HEK293T (cell line): ENCODE results near the gene TPMT.

ENCODE experiments used
- CTCF ChIA-PET: fragments of 350-600 bp; formaldehyde crosslinking; extraction: SDS; loops from one replicate; lab custom pipeline; 2021; ENCODE audit warnings: antibody characterized with exemption, inconsistent platforms; lab: Yijun Ruan, JAX
- POLR2A ChIA-PET: fragments of 350-600 bp; formaldehyde crosslinking; extraction: SDS; loops from one replicate; lab custom pipeline; 2020; ENCODE audit warnings: antibody characterized with exemption, inconsistent platforms; lab: Yijun Ruan, JAX
- DNase-seq: peaks from one replicate; pipeline ENCODE4 v3.0.0; 2012; ENCODE audit warnings: mixed read lengths; ENCODE audit errors: extremely low spot score
- ARNT ChIP-seq: fragments of 450-650 bp; IDR thresholded peaks from 2 replicates; pipeline ENCODE4 v1.6.1; 2017; ENCODE audit warnings: mild to moderate bottlenecking
- BHLHE40 ChIP-seq: fragments of 450-650 bp; IDR thresholded peaks from 2 replicates; pipeline ENCODE4 v1.6.1; 2016; ENCODE audit warnings: mild to moderate bottlenecking, moderate library complexity, borderline replicate concordance
- CTBP1 ChIP-seq: fragments of 450-650 bp; IDR thresholded peaks from 2 replicates; pipeline ENCODE4 v1.6.1; 2016; ENCODE audit warnings: borderline replicate concordance
- ELF4 ChIP-seq: fragments of 450-650 bp; IDR thresholded peaks from 2 replicates; pipeline ENCODE4 v1.6.1; 2017; ENCODE audit warnings: antibody characterized with exemption
- FOXA1 ChIP-seq: fragments of 450-650 bp; IDR thresholded peaks from 2 replicates; pipeline ENCODE4 v1.6.1; 2016; ENCODE audit warnings: mild to moderate bottlenecking
- FOXK2 ChIP-seq: fragments of 450-650 bp; IDR thresholded peaks from 2 replicates; pipeline ENCODE4 v1.6.1; 2016; ENCODE audit warnings: mild to moderate bottlenecking
- FOXM1 ChIP-seq: fragments of 450-650 bp; IDR thresholded peaks from 2 replicates; pipeline ENCODE4 v1.6.1; 2017; ENCODE audit warnings: mild to moderate bottlenecking, borderline replicate concordance
- HDGF ChIP-seq: fragments of 450-650 bp; IDR thresholded peaks from 2 replicates; pipeline ENCODE4 v1.6.1; 2017; ENCODE audit warnings: antibody characterized with exemption, borderline replicate concordance
- L3MBTL2 ChIP-seq: fragments of 450-650 bp; conservative IDR thresholded peaks from 2 replicates; pipeline ENCODE4 v1.6.1; 2016; ENCODE audit warnings: mild to moderate bottlenecking
- LEF1 ChIP-seq: fragments of 450-650 bp; IDR thresholded peaks from 2 replicates; pipeline ENCODE4 v1.6.1; 2017; ENCODE audit warnings: mild to moderate bottlenecking, borderline replicate concordance
- NFRKB ChIP-seq: fragments of 450-650 bp; IDR thresholded peaks from 2 replicates; pipeline ENCODE4 v1.6.1; 2016; ENCODE audit warnings: mild to moderate bottlenecking, moderate library complexity
- PKNOX1 ChIP-seq: fragments of 450-650 bp; IDR thresholded peaks from 2 replicates; pipeline ENCODE4 v1.6.1; 2016
- SP1 ChIP-seq: fragments of 450-650 bp; IDR thresholded peaks from 2 replicates; pipeline ENCODE4 v1.6.1; 2017
- SUZ12 ChIP-seq: fragments of 450-650 bp; IDR thresholded peaks from 2 replicates; pipeline ENCODE4 v1.6.1; 2016; ENCODE audit warnings: mild to moderate bottlenecking
- TARDBP ChIP-seq: fragments of 450-650 bp; IDR thresholded peaks from 2 replicates; pipeline ENCODE4 v1.6.1; 2016
- ZNF384 ChIP-seq: fragments of 450-650 bp; IDR thresholded peaks from 2 replicates; pipeline ENCODE4 v1.6.1; 2016

The TPMT gene

GRCh38 chr6:18154507-18155149 is at the start of gene TPMT:
TPMT (minus strand) TSS chr6:18155077; CDS start chr6:18149127, 5,950 bp downstream.
- CTCF ChIA-PET = interaction anchor here (0.5 to 0.7 kb wide), 2 partner anchors 44 to 336 kb away, joined by 3 to 4 read pairs; no protein-coding TSS in a partner anchor
- POLR2A ChIA-PET = interaction anchor here (0.6 to 1.3 kb wide), 3 partner anchors 14 to 1333 kb away, joined by 3 read pairs; no protein-coding TSS in a partner anchor
- DNase-seq = no peak
- TF ChIP-seq FOXK2 = no peak
- TF ChIP-seq NFRKB = no peak
- TF ChIP-seq CTBP1 = no peak
- no peak for TF ChIP-seq SUZ12
- no peak for TF ChIP-seq ZNF384
- TF ChIP-seq PKNOX1 = no peak
- no peak for TF ChIP-seq SP1
- TF ChIP-seq FOXM1 = no peak

GRCh38 chr6:18203786-18204185 is 48.9 kb upstream of the TPMT start:
- ChIA-PET CTCF (no interaction called here), POLR2A (no interaction called here)
- no peak for DNase-seq
- TF ChIP-seq HDGF (no peak), CTBP1 (no peak), SP1 (no peak), ARNT (no peak), FOXA1 (no peak), SUZ12 (no peak), PKNOX1 (no peak), FOXK2 (no peak), ZNF384 (no peak), L3MBTL2 (no peak), FOXM1 (no peak), NFRKB (no peak), LEF1 (no peak), TARDBP (no peak), BHLHE40 (no peak), ELF4 (no peak)

- DNase-seq = no peak
- ChIA-PET POLR2A (no interaction called here), CTCF (no interaction called here)
- TF ChIP-seq CTBP1 (no peak), TARDBP (no peak), L3MBTL2 (no peak), NFRKB (no peak), FOXA1 (no peak), BHLHE40 (no peak), ARNT (no peak), ZNF384 (no peak), SP1 (no peak), FOXM1 (no peak), HDGF (no peak)
Observed at GRCh38 chr6:18192026-18192425, 37.1 kb upstream of the TPMT start.

GRCh38 chr6:18189196-18189595 is 34.3 kb upstream of the TPMT start:
- DNase-seq = no peak
- ChIA-PET CTCF (no interaction called here), POLR2A (no interaction called here)
- TF ChIP-seq LEF1 (no peak), ARNT (no peak), CTBP1 (no peak), SP1 (no peak), L3MBTL2 (no peak), FOXK2 (no peak), FOXA1 (no peak), ELF4 (no peak), ZNF384 (no peak), FOXM1 (no peak), PKNOX1 (no peak), BHLHE40 (no peak), NFRKB (no peak), TARDBP (no peak), HDGF (no peak), SUZ12 (no peak)

- ChIA-PET CTCF (no interaction called here), POLR2A (no interaction called here)
- DNase-seq = no peak
- TF ChIP-seq CTBP1 = no peak
- TF ChIP-seq NFRKB = no peak
- TF ChIP-seq ELF4 = no peak
Observed at GRCh38 chr6:18187701-18188100, 32.8 kb upstream of the TPMT start.

- CTCF ChIA-PET = no interaction called here
- DNase-seq = no peak
- POLR2A ChIA-PET = no interaction called here
- TF ChIP-seq LEF1 = no peak
- no peak for TF ChIP-seq ARNT
- TF ChIP-seq L3MBTL2 = 0 out of 2 replicates have a peak, but pooled peaks have one; percentile 1
- TF ChIP-seq ZNF384 = no peak
- TF ChIP-seq FOXM1 = no peak
Observed at GRCh38 chr6:18186540-18187250, 31.8 kb upstream of the TPMT start.
